Measurements from ENCODE around the gene LRRC57. TPM values are rescaled to one million over a fixed set of nuclear protein-coding genes. Genes with fewer than 3 reads are reported as not detected.

LRRC57 gene
- total RNA-seq, 1 experiment from 2014 or later = 28.8 TPM

DNA sequence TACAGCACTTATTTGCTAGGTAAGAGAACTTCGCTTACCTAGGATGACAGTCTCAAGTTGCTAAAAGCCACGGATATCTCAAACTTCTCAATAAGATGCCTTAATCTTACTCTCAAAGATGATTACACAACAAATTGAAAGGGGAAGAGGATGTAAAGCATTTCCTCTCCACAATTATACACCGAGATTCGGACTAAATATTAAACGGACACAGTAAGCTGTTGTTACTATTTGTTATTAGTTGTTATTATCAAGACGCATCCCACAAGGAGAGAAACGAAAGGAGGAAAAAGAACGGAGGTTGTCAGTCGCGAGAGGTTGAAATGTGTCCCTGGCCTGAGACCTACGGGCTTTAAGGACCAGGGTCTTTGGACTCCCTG, 58.3 kb downstream of the LRRC57 start:
- no peaks in the 10 kb centered on the region for H3K27me3 Mint-ChIP-seq (ENCODE audit: insufficient read depth, unreplicated experiment)
- TSS peak; percentile 55 for BruUV-seq (replicated peaks)
- Histone ChIP-seq H3K27me3 (replicated peaks; ENCODE audit: control insufficient read depth, insufficient read depth, low read length) (no peaks in the 10 kb centered on the region), H3K9me3 (no peaks in the 10 kb centered on the region), H3K4me3 (ENCODE audit: low read depth, low read length) (peak overlapping the region; percentile 87), H3K36me3 (ENCODE audit: control insufficient read depth, insufficient read depth, low read length) (no peaks in the 10 kb centered on the region; the same call in 1 of the 2 replicates), H3K4me1 (peaks cover 15% of the 10 kb centered on the region)
- H3K4me1 Mint-ChIP-seq (ENCODE audit: low read depth, unreplicated experiment) = peaks cover 11% of the 10 kb centered on the region
- ChIA-PET POLR2A (interaction anchor here (0.6 to 1.0 kb wide), 3 partner anchors 14 to 1314 kb away, joined by 3 to 4 read pairs (median 3); partner anchors contain the start of genes GANC and TMEM87A), CTCF (interaction anchor here (1.1 kb wide), 1 partner anchor 565 kb away, joined by 7 read pairs; no protein-coding TSS in a partner anchor)
- intact Hi-C loops (cut with micrococcal nuclease; ENCODE audit: unreplicated experiment) = loop anchor here (10.0 kb wide), 1 partner anchor 165 kb away; no protein-coding TSS in a partner anchor
- peak overlapping the region; percentile 100 for H3K27ac Mint-ChIP-seq (ENCODE audit: unreplicated experiment)
- no peaks in the 10 kb centered on the region for H3K9me3 Mint-ChIP-seq (ENCODE audit: unreplicated experiment)
- peak overlapping the region; percentile 99 for H3K4me3 Mint-ChIP-seq (ENCODE audit: unreplicated experiment)
- DNase-seq = no peak
- TF ChIP-seq, protein P1, sequence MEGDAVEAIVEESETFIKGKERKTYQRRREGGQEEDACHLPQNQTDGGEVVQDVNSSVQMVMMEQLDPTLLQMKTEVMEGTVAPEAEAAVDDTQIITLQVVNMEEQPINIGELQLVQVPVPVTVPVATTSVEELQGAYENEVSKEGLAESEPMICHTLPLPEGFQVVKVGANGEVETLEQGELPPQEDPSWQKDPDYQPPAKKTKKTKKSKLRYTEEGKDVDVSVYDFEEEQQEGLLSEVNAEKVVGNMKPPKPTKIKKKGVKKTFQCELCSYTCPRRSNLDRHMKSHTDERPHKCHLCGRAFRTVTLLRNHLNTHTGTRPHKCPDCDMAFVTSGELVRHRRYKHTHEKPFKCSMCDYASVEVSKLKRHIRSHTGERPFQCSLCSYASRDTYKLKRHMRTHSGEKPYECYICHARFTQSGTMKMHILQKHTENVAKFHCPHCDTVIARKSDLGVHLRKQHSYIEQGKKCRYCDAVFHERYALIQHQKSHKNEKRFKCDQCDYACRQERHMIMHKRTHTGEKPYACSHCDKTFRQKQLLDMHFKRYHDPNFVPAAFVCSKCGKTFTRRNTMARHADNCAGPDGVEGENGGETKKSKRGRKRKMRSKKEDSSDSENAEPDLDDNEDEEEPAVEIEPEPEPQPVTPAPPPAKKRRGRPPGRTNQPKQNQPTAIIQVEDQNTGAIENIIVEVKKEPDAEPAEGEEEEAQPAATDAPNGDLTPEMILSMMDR (IDR thresholded peaks at IDR 0.05; ENCODE audit: insufficient read depth in 1 of 2, low read depth in 1 of 2, low read length in 1 of 2, severe bottlenecking in 1 of 2, unreplicated experiment in 1 of 2) = no peak
- H3K36me3 Mint-ChIP-seq (ENCODE audit: insufficient read depth, unreplicated experiment) = peaks cover 17% of the 10 kb centered on the region

Other genes with a start within 250 kb of the LRRC57 start
- gene CAPN3, start 189.3 kb downstream of the LRRC57 start, total RNA-seq (2022) = 0.66 and 1.3 TPM in 2 replicates
- 47.8 and 51.4 TPM in 2 replicates for gene ZNF106, start 57.7 kb downstream of the LRRC57 start, total RNA-seq (2022)
- 92.2 and 97.5 TPM in 2 replicates for gene SNAP23, start 53.2 kb downstream of the LRRC57 start, total RNA-seq (2022)
- gene HAUS2, start within 50 bp of the LRRC57 start, total RNA-seq (2022) = 35.7 and 36.9 TPM in 2 replicates
- gene STARD9, start 26.8 kb upstream of the LRRC57 start, total RNA-seq (2022) = 0.56 and 0.86 TPM in 2 replicates
- 29.4 and 32.3 TPM in 2 replicates for gene CDAN1, start 188.3 kb upstream of the LRRC57 start, total RNA-seq (2022)